ENCODE measurements around the gene TNNC2.

DNA sequence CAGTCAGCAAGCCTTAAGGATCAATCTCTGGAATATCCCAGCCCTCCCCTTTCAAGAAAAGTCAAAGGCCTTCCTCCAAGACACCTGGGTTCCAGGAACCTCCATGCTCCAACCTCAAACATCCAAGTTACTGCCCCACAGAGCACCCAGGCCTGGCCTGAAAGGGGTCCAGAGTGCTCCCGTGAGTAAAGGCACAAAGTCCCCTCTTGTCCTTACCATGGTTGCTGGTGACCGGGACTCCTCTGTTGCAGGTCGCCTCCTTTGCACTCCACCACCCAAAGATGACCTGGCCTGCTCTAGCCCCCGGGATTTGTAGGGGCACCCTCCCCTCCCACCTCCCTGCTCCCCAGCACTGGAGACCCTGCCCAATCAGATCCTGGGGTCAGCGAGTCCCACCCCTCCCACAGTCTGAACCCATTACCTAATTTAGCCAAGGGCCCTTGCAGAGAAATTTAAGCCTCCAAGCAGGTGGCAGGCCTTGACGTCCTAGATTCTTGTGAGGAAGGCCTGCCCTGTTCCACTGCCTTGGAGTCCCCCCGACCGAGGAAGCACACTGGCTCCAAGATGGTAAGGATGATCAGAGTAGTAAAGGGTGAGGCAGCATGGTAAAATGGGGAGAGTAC lies at the start of gene TNNC2:
- TF ChIP-seq CTCF (IDR thresholded peaks at IDR 0.05; ENCODE audit: low read length) (no peak), EZH2 (IDR thresholded peaks at IDR 0.05; ENCODE audit: borderline replicate concordance, low read length) (no peak)
